Hepatocyte (in vitro differentiated cells): ENCODE measurements around the gene MB.

Experiments used
- EZH2 ChIP-seq: fragments of 200-600 bp; sonication (generic); IDR thresholded peaks from 2 replicates; pipeline ENCODE4 v1.6.1; 2016; ENCODE audit warnings: antibody characterized with exemption, mild to moderate bottlenecking, borderline replicate concordance
- EZH2phosphoT487 ChIP-seq: fragments of 200-600 bp; sonication (generic); IDR thresholded peaks from one replicate; pipeline ENCODE4 v1.6.1; 2018; ENCODE audit warnings: antibody characterized with exemption, mild to moderate bottlenecking, low read depth, moderate library complexity; ENCODE audit not compliant: unreplicated experiment, severe bottlenecking
- TF ChIP-seq, protein P1 (sequence below): fragments of 200-600 bp; sonication (generic); IDR thresholded peaks from 2 replicates; pipeline ENCODE4 v1.5.1; 2016; ENCODE audit warnings: antibody characterized with exemption, mild to moderate bottlenecking; ENCODE audit not compliant: poor library complexity

DNA sequence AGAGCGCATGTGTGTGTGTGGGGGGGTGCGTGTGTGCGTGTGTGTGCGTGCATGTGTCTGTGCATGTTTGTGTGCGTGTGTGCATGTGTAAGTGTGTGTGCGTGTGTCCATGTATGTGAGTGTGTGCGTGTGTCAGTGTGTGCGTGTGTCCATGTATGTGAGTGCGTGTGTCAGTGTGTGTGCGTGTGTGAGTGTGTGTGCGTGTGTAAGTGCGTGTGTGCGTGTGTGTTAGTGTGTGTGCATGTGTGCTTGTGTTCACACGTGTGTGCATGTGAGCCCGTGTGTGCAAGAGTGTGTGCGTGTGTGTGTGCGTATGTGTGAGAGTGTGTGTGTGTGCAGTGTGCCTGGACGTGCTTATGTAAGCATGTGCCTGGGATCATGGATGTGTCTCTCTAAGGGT lies 16.4 kb upstream of the MB start:
- TF ChIP-seq, protein P1, sequence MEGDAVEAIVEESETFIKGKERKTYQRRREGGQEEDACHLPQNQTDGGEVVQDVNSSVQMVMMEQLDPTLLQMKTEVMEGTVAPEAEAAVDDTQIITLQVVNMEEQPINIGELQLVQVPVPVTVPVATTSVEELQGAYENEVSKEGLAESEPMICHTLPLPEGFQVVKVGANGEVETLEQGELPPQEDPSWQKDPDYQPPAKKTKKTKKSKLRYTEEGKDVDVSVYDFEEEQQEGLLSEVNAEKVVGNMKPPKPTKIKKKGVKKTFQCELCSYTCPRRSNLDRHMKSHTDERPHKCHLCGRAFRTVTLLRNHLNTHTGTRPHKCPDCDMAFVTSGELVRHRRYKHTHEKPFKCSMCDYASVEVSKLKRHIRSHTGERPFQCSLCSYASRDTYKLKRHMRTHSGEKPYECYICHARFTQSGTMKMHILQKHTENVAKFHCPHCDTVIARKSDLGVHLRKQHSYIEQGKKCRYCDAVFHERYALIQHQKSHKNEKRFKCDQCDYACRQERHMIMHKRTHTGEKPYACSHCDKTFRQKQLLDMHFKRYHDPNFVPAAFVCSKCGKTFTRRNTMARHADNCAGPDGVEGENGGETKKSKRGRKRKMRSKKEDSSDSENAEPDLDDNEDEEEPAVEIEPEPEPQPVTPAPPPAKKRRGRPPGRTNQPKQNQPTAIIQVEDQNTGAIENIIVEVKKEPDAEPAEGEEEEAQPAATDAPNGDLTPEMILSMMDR, result no peak
- TF ChIP-seq EZH2 (no peak), EZH2phosphoT487 (no peak)
